Activated CD4-positive, alpha-beta T cell treated with anti-CD3 and anti-CD28 coated beads for 24 hours (primary cell): ENCODE results near the gene MCM6.

ENCODE experiments used
- DNase-seq, 2 donors: peaks; one replicate each; pipeline ENCODE4 v3.0.0-alpha.2; 2020; ENCODE audit warnings: low read depth in 2 of 2

The MCM6 gene

GRCh38 chr2:135863233-135863632, 13.0 kb downstream of the MCM6 start:
- DNase-seq: no peak

- DNase-seq: no peak
Measured at GRCh38 chr2:135862718-135863117, 13.5 kb downstream of the MCM6 start.

GRCh38 chr2:135853401-135853800, 22.8 kb downstream of the MCM6 start:
- DNase-seq: no peak

GRCh38 chr2:135851858-135852257, 24.4 kb downstream of the MCM6 start:
- no peak for DNase-seq

- DNase-seq: no peak
Measured at GRCh38 chr2:135850892-135851668, 25.2 kb downstream of the MCM6 start.

GRCh38 chr2:135849087-135849486, 27.2 kb downstream of the MCM6 start:
- no peak for DNase-seq

- no peak for DNase-seq
Measured at GRCh38 chr2:135845997-135846396, 30.2 kb downstream of the MCM6 start.

- DNase-seq: no peak
Measured at GRCh38 chr2:135845257-135845656, 31.0 kb downstream of the MCM6 start.

- no peak for DNase-seq
Measured at GRCh38 chr2:135844301-135844895, 31.8 kb downstream of the MCM6 start.

GRCh38 chr2:135843671-135844070, 32.6 kb downstream of the MCM6 start:
- DNase-seq: no peak

- no peak for DNase-seq
Measured at GRCh38 chr2:135840601-135841000, 35.6 kb downstream of the MCM6 start.

- no peak for DNase-seq
Measured at GRCh38 chr2:135839713-135840112, 36.5 kb downstream of the MCM6 start.

GRCh38 chr2:135838502-135838901, 37.7 kb downstream of the MCM6 start:
- no peak for DNase-seq

GRCh38 chr2:135836596-135837270, 39.5 kb downstream of the MCM6 start, which contains the start of gene LCT:
Gene LCT, minus strand, starts transcription at chr2:135837184. Its CDS starts 15 bp downstream, at chr2:135837169.
- no peak for DNase-seq

- DNase-seq: no peak
Measured at GRCh38 chr2:135832891-135833290, 43.4 kb downstream of the MCM6 start.

- DNase-seq: no peak
Measured at GRCh38 chr2:135831180-135831812, 44.9 kb downstream of the MCM6 start.

GRCh38 chr2:135829378-135830135, 46.7 kb downstream of the MCM6 start:
- DNase-seq: no peak

GRCh38 chr2:135826544-135826943, 49.7 kb downstream of the MCM6 start:
- DNase-seq: no peak

GRCh38 chr2:135825550-135826176, 50.6 kb downstream of the MCM6 start:
- no peak for DNase-seq

GRCh38 chr2:135825131-135825530, 51.1 kb downstream of the MCM6 start:
- DNase-seq: no peak

- no peak for DNase-seq
Measured at GRCh38 chr2:135822855-135823254, 53.4 kb downstream of the MCM6 start.
